Measurements from ENCODE around the gene DYNAP.

DYNAP gene

GRCh38 chr18:54558609-54559585 is 32.1 kb upstream of the DYNAP start:
- Histone ChIP-seq H3K9ac (no peak overlapping the region), H3K27ac (no peak overlapping the region), H3K4me3 (ENCODE audit: low read depth, low read length) (no peak overlapping the region), H3K36me3 (ENCODE audit: control insufficient read depth, insufficient read depth, low read length) (no peaks in the 10 kb centered on the region), H3K9me3 (ENCODE audit: control insufficient read depth, low read length) (no peaks in the 10 kb centered on the region), H3K4me2 (ENCODE audit: low read length) (no peak overlapping the region), H2AFZ (no peak overlapping the region), H3K4me1 (no peaks in the 10 kb centered on the region), H3K79me2 (no peaks in the 10 kb centered on the region), H3K27me3 (ENCODE audit: control insufficient read depth, insufficient read depth, low read length) (no peaks in the 10 kb centered on the region)
- TF ChIP-seq CTCF (IDR thresholded peaks at IDR 0.05) = peak; percentile 75

- H3K4me3 ChIP-seq (ENCODE audit: low read depth, low read length) = no peak overlapping the region
- H3K4me1 ChIP-seq = no peaks in the 10 kb centered on the region
Measured at GRCh38 chr18:54561706-54562267, 29.3 kb upstream of the DYNAP start.

GRCh38 chr18:54580202-54580729 is 10.8 kb upstream of the DYNAP start:
- no peak for TF ChIP-seq CTCF (IDR thresholded peaks at IDR 0.05)

More at GRCh38 chr18:54561706-54562267, 29.3 kb upstream of the DYNAP start:
- no peak for TF ChIP-seq CTCF (IDR thresholded peaks at IDR 0.05)
- H3K4me2 ChIP-seq (ENCODE audit: low read length) = no peak overlapping the region
- H3K27me3 ChIP-seq (ENCODE audit: control insufficient read depth, insufficient read depth, low read length) = no peaks in the 10 kb centered on the region
- no peaks in the 10 kb centered on the region for H3K36me3 ChIP-seq (ENCODE audit: control insufficient read depth, insufficient read depth, low read length)
- H3K9me3 ChIP-seq (ENCODE audit: control insufficient read depth, low read length) = no peaks in the 10 kb centered on the region
- no peak overlapping the region for H2AFZ ChIP-seq
- no peak overlapping the region for H3K27ac ChIP-seq
- no peak overlapping the region for H3K9ac ChIP-seq
- H3K79me2 ChIP-seq = no peaks in the 10 kb centered on the region

GRCh38 chr18:54584065-54584464 is 7.0 kb upstream of the DYNAP start:
- H3K27me3 ChIP-seq (ENCODE audit: control insufficient read depth, insufficient read depth, low read length) = no peaks in the 10 kb centered on the region
- H3K4me2 ChIP-seq (ENCODE audit: low read length) = no peak overlapping the region
- H3K4me3 ChIP-seq (ENCODE audit: low read depth, low read length) = no peak overlapping the region
- H3K9me3 ChIP-seq (ENCODE audit: control insufficient read depth, low read length) = no peaks in the 10 kb centered on the region
- no peaks in the 10 kb centered on the region for H3K4me1 ChIP-seq
- no peak overlapping the region for H3K9ac ChIP-seq
- H3K79me2 ChIP-seq = no peaks in the 10 kb centered on the region
- H3K36me3 ChIP-seq (ENCODE audit: control insufficient read depth, insufficient read depth, low read length) = no peaks in the 10 kb centered on the region
- no peak overlapping the region for H2AFZ ChIP-seq
- TF ChIP-seq CTCF (IDR thresholded peaks at IDR 0.05) = no peak
- no peak overlapping the region for H3K27ac ChIP-seq

More at GRCh38 chr18:54580202-54580729, 10.8 kb upstream of the DYNAP start:
- Histone ChIP-seq H3K9me3 (ENCODE audit: control insufficient read depth, low read length) (no peaks in the 10 kb centered on the region), H3K27me3 (ENCODE audit: control insufficient read depth, insufficient read depth, low read length) (no peaks in the 10 kb centered on the region), H3K79me2 (no peaks in the 10 kb centered on the region), H3K4me2 (ENCODE audit: low read length) (no peak overlapping the region), H3K4me1 (no peaks in the 10 kb centered on the region), H2AFZ (no peak overlapping the region), H3K27ac (no peak overlapping the region), H3K36me3 (ENCODE audit: control insufficient read depth, insufficient read depth, low read length) (no peaks in the 10 kb centered on the region), H3K4me3 (ENCODE audit: low read depth, low read length) (no peak overlapping the region), H3K9ac (no peak overlapping the region)
